Cerebellar cortex (tissue), 1 donor: Measurements from ENCODE around the gene FUBP3.
A peak's percentile ranks its signal among the peaks of the same experiment; 100 is the strongest.

ENCODE experiments used
- DNase-seq: peaks from one replicate; pipeline ENCODE4 v3.0.0-alpha.2; 2015; ENCODE audit warnings: low spot score

FUBP3 gene

GRCh38 chr9:130578865-130579737 is at the start of gene FUBP3:
Gene FUBP3 (plus strand): TSS chr9:130579577. CDS start chr9:130579681, 104 bp downstream.
- DNase-seq: peak; percentile 87

- DNase-seq: no peak
Measured at GRCh38 chr9:130530938-130531337, 48.4 kb upstream of the FUBP3 start.

GRCh38 chr9:130531670-130532069 is 47.7 kb upstream of the FUBP3 start:
- no peak for DNase-seq

- no peak for DNase-seq
Measured at GRCh38 chr9:130532426-130533080, 46.8 kb upstream of the FUBP3 start.

GRCh38 chr9:130535818-130536521 is 43.4 kb upstream of the FUBP3 start:
- DNase-seq: peak; percentile 22

- no peak for DNase-seq
Measured at GRCh38 chr9:130536701-130537107, 42.7 kb upstream of the FUBP3 start.

- no peak for DNase-seq
Measured at GRCh38 chr9:130537346-130538050, 41.9 kb upstream of the FUBP3 start.

GRCh38 chr9:130539420-130540223 is 39.8 kb upstream of the FUBP3 start:
- DNase-seq: no peak

GRCh38 chr9:130541533-130541932 is 37.8 kb upstream of the FUBP3 start:
- DNase-seq: no peak

- DNase-seq: no peak
Measured at GRCh38 chr9:130542038-130542437, 37.3 kb upstream of the FUBP3 start.

- DNase-seq: no peak
Measured at GRCh38 chr9:130542457-130543228, 36.7 kb upstream of the FUBP3 start.

- no peak for DNase-seq
Measured at GRCh38 chr9:130543368-130543767, 36.0 kb upstream of the FUBP3 start.

- DNase-seq: no peak
Measured at GRCh38 chr9:130543859-130544258, 35.5 kb upstream of the FUBP3 start.

GRCh38 chr9:130544364-130544763 is 35.0 kb upstream of the FUBP3 start:
- no peak for DNase-seq

GRCh38 chr9:130548103-130548502 is 31.3 kb upstream of the FUBP3 start:
- no peak for DNase-seq

GRCh38 chr9:130549093-130549735 is 30.2 kb upstream of the FUBP3 start:
- DNase-seq: peak; percentile 29

GRCh38 chr9:130554606-130555005 is 24.8 kb upstream of the FUBP3 start:
- DNase-seq: no peak

GRCh38 chr9:130555061-130555460 is 24.3 kb upstream of the FUBP3 start:
- no peak for DNase-seq

GRCh38 chr9:130555968-130556367 is 23.4 kb upstream of the FUBP3 start:
- no peak for DNase-seq
